H9 (cell line): ENCODE results near the gene JMJD1C. TPM values are rescaled to one million over a fixed set of nuclear protein-coding genes. Genes with fewer than 3 reads are reported as not detected.
A peak's percentile ranks its signal among the peaks of the same experiment; 100 is the strongest.

Experiments
- DNase-seq: peaks from one replicate; pipeline ENCODE4 v3.0.0-alpha.2; 2017
- H2AFZ ChIP-seq: one replicate; pipeline ENCODE4 v1.6.1; 2013; ENCODE audit warnings: mild to moderate bottlenecking, low read length, control low read depth, moderate library complexity
- H2AK5ac ChIP-seq: 2 replicates; pipeline ENCODE4 v1.6.1; 2013; ENCODE audit warnings: low read length, control low read depth, mixed read lengths; ENCODE audit not compliant: insufficient read length
- H2BK120ac ChIP-seq: one replicate; pipeline ENCODE4 v1.6.1; 2013; ENCODE audit warnings: low read depth, mild to moderate bottlenecking, low read length, control low read depth, inconsistent platforms; ENCODE audit not compliant: poor library complexity, severe bottlenecking
- H2BK12ac ChIP-seq: 2 replicates; pipeline ENCODE4 v1.6.1; 2013; ENCODE audit warnings: low read length, control low read depth, mixed read lengths, low read depth; ENCODE audit not compliant: insufficient read length
- H2BK15ac ChIP-seq: 2 replicates; pipeline ENCODE4 v1.6.1; 2013; ENCODE audit warnings: low read depth, low read length, control low read depth
- H2BK20ac ChIP-seq: one replicate; pipeline ENCODE4 v1.6.1; 2013; ENCODE audit warnings: low read depth, mild to moderate bottlenecking, low read length, control low read depth, inconsistent platforms; ENCODE audit not compliant: poor library complexity, severe bottlenecking
- H2BK5ac ChIP-seq: 2 replicates; pipeline ENCODE4 v1.6.1; 2013; ENCODE audit warnings: low read length, control low read depth, mixed read lengths; ENCODE audit not compliant: insufficient read length
- H3K14ac ChIP-seq: 2 replicates; pipeline ENCODE4 v1.6.1; 2013; ENCODE audit warnings: low read length, control low read depth; ENCODE audit not compliant: insufficient read depth
- H3K18ac ChIP-seq: 2 replicates; pipeline ENCODE4 v1.6.1; 2013; ENCODE audit warnings: low read depth, mild to moderate bottlenecking, mixed read lengths, low read length, control low read depth; ENCODE audit not compliant: insufficient read length
- H3K23ac ChIP-seq: 2 replicates; pipeline ENCODE4 v1.6.1; 2013; ENCODE audit warnings: low read length, control low read depth, mixed read lengths, low read depth; ENCODE audit not compliant: insufficient read length
- H3K23me2 ChIP-seq: 2 replicates; pipeline ENCODE4 v1.6.1; 2013; ENCODE audit warnings: low read depth, mild to moderate bottlenecking, mixed read lengths, low read length, control low read depth; ENCODE audit not compliant: insufficient read length, poor library complexity, severe bottlenecking
- H3K27ac ChIP-seq: 2 replicates; pipeline ENCODE4 v1.5.1; 2013; ENCODE audit warnings: low read length, control low read depth, mixed read lengths, low read depth; ENCODE audit not compliant: insufficient read length
- H3K27me3 ChIP-seq: 2 replicates; pipeline ENCODE4 v1.6.1; 2013; ENCODE audit warnings: low read length, control low read depth, inconsistent platforms; ENCODE audit not compliant: insufficient read depth
- H3K4ac ChIP-seq: 2 replicates; pipeline ENCODE4 v1.6.1; 2013; ENCODE audit warnings: low read depth, mild to moderate bottlenecking, control low read depth, inconsistent platforms, low read length, moderate library complexity
- H3K4me1 ChIP-seq: 2 replicates; pipeline ENCODE4 v1.6.1; 2013; ENCODE audit warnings: low read length, control low read depth, inconsistent platforms; ENCODE audit not compliant: insufficient read depth
- H3K4me2 ChIP-seq: 2 replicates; pipeline ENCODE4 v1.6.1; 2013; ENCODE audit warnings: low read length, control low read depth, mixed read lengths; ENCODE audit not compliant: insufficient read length, insufficient read depth
- H3K56ac ChIP-seq: 2 replicates; pipeline ENCODE4 v1.6.1; 2013; ENCODE audit warnings: low read depth, mild to moderate bottlenecking, mixed read lengths, low read length, control low read depth; ENCODE audit not compliant: insufficient read length
- H3K79me1 ChIP-seq: 2 replicates; pipeline ENCODE4 v1.6.1; 2013; ENCODE audit warnings: low read depth, mild to moderate bottlenecking, moderate library complexity, low read length, control low read depth, inconsistent platforms; ENCODE audit not compliant: insufficient read depth, poor library complexity, severe bottlenecking
- H3K79me2 ChIP-seq: 2 replicates; pipeline ENCODE4 v1.6.1; 2013; ENCODE audit warnings: low read length, control low read depth, inconsistent platforms; ENCODE audit not compliant: insufficient read depth
- H3K9ac ChIP-seq: 2 replicates; pipeline ENCODE4 v1.6.1; 2013; ENCODE audit warnings: low read length, control low read depth, mixed read lengths; ENCODE audit not compliant: insufficient read length; ENCODE audit errors: extremely low read depth
- H3K9me3 ChIP-seq: one replicate; pipeline ENCODE4 v1.6.1; 2013; ENCODE audit warnings: low read depth, low read length, inconsistent platforms; ENCODE audit not compliant: control insufficient read depth
- H3T11ph ChIP-seq: one replicate; pipeline ENCODE4 v1.6.1; 2013; ENCODE audit warnings: mild to moderate bottlenecking, low read length, control low read depth, inconsistent platforms
- H4K20me1 ChIP-seq: one replicate; pipeline ENCODE4 v1.6.1; 2013; ENCODE audit not compliant: control insufficient read depth, insufficient read length, insufficient read depth
- H4K5ac ChIP-seq: 2 replicates; pipeline ENCODE4 v1.6.1; 2013; ENCODE audit warnings: low read depth, mild to moderate bottlenecking, mixed read lengths, low read length, control low read depth; ENCODE audit not compliant: insufficient read length
- H4K8ac ChIP-seq: replicated peaks from 2 replicates; pipeline ENCODE4 v1.6.1; 2013; ENCODE audit warnings: low read length, control low read depth, mixed read lengths, low read depth; ENCODE audit not compliant: insufficient read length
- H4K91ac ChIP-seq: 2 replicates; pipeline ENCODE4 v1.6.1; 2013; ENCODE audit warnings: low read depth, mild to moderate bottlenecking, moderate library complexity, mixed read lengths, low read length, control low read depth; ENCODE audit not compliant: insufficient read length
- H3K27ac Mint-ChIP-seq, 3 experiments: 2 replicates in 2 of 3; 3 replicates in 1 of 3; pipeline ENCODE4 v1.8.0; 2020 to 2021; ENCODE audit warnings: mixed read lengths in 3 of 3, mild to moderate bottlenecking in 1 of 3, moderate library complexity in 1 of 3
- H3K27me3 Mint-ChIP-seq: 2 replicates; pipeline ENCODE4 v1.8.0; 2021; ENCODE audit warnings: low read depth, mild to moderate bottlenecking, moderate library complexity, mixed read lengths
- H3K36me3 Mint-ChIP-seq, 3 experiments: 2 replicates in 2 of 3; 3 replicates in 1 of 3; pipeline ENCODE4 v1.8.0; 2020 to 2021; ENCODE audit warnings: low read depth in 3 of 3, mixed read lengths in 3 of 3; ENCODE audit not compliant: insufficient read depth in 1 of 3
- H3K4me1 Mint-ChIP-seq, 2 experiments: 2 replicates each; pipeline ENCODE4 v1.8.0; 2020; ENCODE audit warnings: mixed read lengths in 2 of 2
- H3K4me3 Mint-ChIP-seq, 2 experiments: 2 replicates in 1 of 2; 3 replicates in 1 of 2; pipeline ENCODE4 v1.8.0; 2020 to 2021; ENCODE audit warnings: mild to moderate bottlenecking in 2 of 2, mixed read lengths in 2 of 2, moderate library complexity in 1 of 2
- H3K9me3 Mint-ChIP-seq, 2 experiments: 2 replicates in 1 of 2; 3 replicates in 1 of 2; pipeline ENCODE4 v1.8.0; 2020; ENCODE audit warnings: mild to moderate bottlenecking in 2 of 2, mixed read lengths in 2 of 2, moderate library complexity in 1 of 2
- WGBS: extraction: QIAGEN DNeasy Blood & Tissue Kit; methylation state at CpG from one replicate; pipeline ENCODE4 v1.1.7; 2013; ENCODE audit warnings: missing lambda C conversion rate, low lambda C conversion rate, mixed read lengths; ENCODE audit not compliant: insufficient read length; ENCODE audit errors: extremely low coverage; 5-methylcytosine and 5-hydroxymethylcytosine counted together
- total RNA-seq: library from RNA; stranded (reverse); gene quantifications from 2 replicates; pipeline ENCODE4 v1.2.1, GENCODE V29; 2021
- TF ChIP-seq, protein P1 (sequence below): fragments of 200-600 bp; sonication (generic); conservative IDR thresholded peaks from 3 replicates; pipeline ENCODE4 v1.8.0; 2021; ENCODE audit warnings: antibody characterized with exemption, mild to moderate bottlenecking

Gene JMJD1C
- total RNA-seq, 1 experiment from 2014 or later = 200 TPM

DNA sequence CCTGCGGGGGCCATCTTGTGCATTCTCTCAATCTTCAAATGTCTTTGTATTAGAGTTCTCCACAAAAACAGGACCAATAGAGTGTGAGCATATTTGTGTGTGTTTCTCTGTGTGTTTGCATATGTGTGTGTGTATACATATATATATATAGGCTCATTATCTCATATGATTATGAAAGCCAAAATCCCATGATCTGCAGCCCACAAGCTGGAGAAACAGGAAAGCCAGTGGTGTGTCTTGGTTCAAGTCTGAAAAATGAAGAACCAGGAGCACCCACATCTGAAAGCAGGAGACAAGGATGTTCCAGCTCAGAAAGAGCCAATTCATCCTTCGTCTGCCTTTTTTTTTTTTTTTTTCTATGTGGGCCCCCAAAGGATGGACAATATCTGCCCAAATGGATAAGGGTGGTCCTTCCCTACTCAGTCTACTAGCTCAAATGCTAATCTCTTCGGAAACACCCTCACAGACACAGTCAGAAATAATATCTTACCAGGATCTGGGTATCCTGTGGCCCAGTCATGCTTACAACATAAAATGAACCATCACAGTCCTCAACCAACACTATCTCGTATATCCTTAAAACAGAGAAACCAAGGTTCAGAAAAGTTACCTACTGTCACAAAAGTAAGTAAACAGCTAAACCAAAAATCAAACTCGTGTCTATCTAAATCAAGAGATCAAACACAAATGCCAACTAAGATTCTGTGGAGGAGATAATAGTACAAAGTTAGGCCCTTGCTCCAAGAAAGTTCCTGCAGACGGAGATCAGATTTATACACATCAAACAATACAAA lies 141.9 kb downstream of the JMJD1C start:
- Histone ChIP-seq H2BK20ac (no peak overlapping the region), H3K14ac (no peak overlapping the region), H3K56ac (no peak overlapping the region), H2BK12ac (no peak overlapping the region), H2BK15ac (no peak overlapping the region), H3K79me2 (no peaks in the 10 kb centered on the region; the same call in 1 of the 2 replicates), H3K9me3 (no peaks in the 10 kb centered on the region), H3K23me2 (no peaks in the 10 kb centered on the region), H3K18ac (no peak overlapping the region), H3K27me3 (no peaks in the 10 kb centered on the region), H2BK5ac (no peak overlapping the region), H4K5ac (no peak overlapping the region), H3K9ac (no peak overlapping the region), H2AFZ (no peak overlapping the region), H4K20me1 (no peaks in the 10 kb centered on the region), H3K79me1 (peaks cover 2% of the 10 kb centered on the region), H2BK120ac (no peak overlapping the region), H3K4me2 (no peak overlapping the region), H4K8ac (no peak overlapping the region), H3K4me1 (no peaks in the 10 kb centered on the region), H2AK5ac (no peak overlapping the region), H3T11ph (no peak overlapping the region), H3K23ac (no peak overlapping the region), H4K91ac (no peak overlapping the region), H3K27ac (no peak overlapping the region), H3K4ac (no peak overlapping the region)
- WGBS = no CpG with 5 or more reads among the region's 6 CpGs
- H3K36me3 Mint-ChIP-seq = peaks cover 4 to 6% (median 4%) of the 10 kb centered on the region in 3 experiments; a peak in 6 of 7 replicates
- H3K9me3 Mint-ChIP-seq = no peaks in the 10 kb centered on the region
- 0 out of 7 replicates have a peak overlapping the region, but pooled peaks of 1 of the 3 experiments have one; percentile 29 for H3K27ac Mint-ChIP-seq
- TF ChIP-seq, protein P1, sequence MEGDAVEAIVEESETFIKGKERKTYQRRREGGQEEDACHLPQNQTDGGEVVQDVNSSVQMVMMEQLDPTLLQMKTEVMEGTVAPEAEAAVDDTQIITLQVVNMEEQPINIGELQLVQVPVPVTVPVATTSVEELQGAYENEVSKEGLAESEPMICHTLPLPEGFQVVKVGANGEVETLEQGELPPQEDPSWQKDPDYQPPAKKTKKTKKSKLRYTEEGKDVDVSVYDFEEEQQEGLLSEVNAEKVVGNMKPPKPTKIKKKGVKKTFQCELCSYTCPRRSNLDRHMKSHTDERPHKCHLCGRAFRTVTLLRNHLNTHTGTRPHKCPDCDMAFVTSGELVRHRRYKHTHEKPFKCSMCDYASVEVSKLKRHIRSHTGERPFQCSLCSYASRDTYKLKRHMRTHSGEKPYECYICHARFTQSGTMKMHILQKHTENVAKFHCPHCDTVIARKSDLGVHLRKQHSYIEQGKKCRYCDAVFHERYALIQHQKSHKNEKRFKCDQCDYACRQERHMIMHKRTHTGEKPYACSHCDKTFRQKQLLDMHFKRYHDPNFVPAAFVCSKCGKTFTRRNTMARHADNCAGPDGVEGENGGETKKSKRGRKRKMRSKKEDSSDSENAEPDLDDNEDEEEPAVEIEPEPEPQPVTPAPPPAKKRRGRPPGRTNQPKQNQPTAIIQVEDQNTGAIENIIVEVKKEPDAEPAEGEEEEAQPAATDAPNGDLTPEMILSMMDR = no peak
- H3K27me3 Mint-ChIP-seq = no peaks in the 10 kb centered on the region
- H3K4me1 Mint-ChIP-seq = peaks cover 8 to 9% of the 10 kb centered on the region in 2 experiments
- H3K4me3 Mint-ChIP-seq = no peak overlapping the region
- DNase-seq = no peak
